ENCODE results near the gene SESTD1.

SESTD1 gene

DNA sequence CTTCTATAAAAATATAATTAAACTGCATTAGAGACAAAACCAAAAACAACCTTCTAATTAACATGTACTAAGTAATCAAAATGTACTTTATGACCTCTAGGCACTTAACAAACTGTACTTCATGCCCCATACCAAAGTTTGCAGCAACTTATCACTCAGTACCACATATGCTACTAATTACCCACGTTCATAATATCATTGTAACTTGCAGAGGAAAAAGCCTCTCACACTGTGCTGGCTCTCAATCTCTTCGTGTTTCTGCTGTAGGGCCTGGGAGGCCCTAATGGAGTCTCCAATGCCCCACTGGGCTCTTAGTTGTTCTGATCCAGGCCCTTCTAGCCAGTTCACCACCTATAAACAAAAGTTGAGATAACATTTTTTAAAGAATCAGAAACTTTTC lies 132.6 kb downstream of the SESTD1 start:
- ATAC-seq, result peak; percentile 82
- TF ChIP-seq TCF4 (CRISPR knock-in tag; IDR thresholded peaks at IDR 0.05; ENCODE audit: borderline replicate concordance) (peak; percentile 29; the same call in 1 of the 2 replicates), ZFP3 (CRISPR knock-in tag; IDR thresholded peaks at IDR 0.05) (no peak)

DNA sequence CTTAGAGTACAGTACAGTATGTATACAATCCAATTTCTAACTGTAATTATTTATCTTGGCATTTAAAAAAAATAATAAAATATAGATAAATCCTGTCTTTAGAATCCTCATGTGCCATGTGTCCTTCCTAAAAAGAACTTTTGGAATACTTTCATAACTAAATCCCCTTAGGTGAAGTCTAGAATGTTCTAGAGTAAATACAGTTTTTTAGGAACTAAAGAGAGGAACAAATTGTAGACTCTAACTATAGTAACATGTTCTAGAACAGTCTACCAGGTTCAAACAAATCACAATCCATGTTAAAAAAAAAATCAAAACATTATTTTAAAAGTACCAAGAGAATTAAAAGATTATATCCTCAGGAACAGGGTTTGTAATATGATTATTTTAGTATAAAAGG lies 134.1 kb downstream of the SESTD1 start:
- TF ChIP-seq TOX (CRISPR knock-in tag; IDR thresholded peaks at IDR 0.05; ENCODE audit: borderline replicate concordance), result no peak
- TF ChIP-seq GLIS3 (CRISPR knock-in tag; IDR thresholded peaks at IDR 0.05), result no peak
- TF ChIP-seq, protein P1, sequence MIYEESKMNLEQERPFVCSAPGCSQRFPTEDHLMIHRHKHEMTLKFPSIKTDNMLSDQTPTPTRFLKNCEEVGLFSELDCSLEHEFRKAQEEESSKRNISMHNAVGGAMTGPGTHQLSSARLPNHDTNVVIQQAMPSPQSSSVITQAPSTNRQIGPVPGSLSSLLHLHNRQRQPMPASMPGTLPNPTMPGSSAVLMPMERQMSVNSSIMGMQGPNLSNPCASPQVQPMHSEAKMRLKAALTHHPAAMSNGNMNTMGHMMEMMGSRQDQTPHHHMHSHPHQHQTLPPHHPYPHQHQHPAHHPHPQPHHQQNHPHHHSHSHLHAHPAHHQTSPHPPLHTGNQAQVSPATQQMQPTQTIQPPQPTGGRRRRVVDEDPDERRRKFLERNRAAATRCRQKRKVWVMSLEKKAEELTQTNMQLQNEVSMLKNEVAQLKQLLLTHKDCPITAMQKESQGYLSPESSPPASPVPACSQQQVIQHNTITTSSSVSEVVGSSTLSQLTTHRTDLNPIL (CRISPR knock-in tag; IDR thresholded peaks at IDR 0.05; ENCODE audit: low read depth), result no peak
- TF ChIP-seq OSR1 (CRISPR knock-in tag; IDR thresholded peaks at IDR 0.05), result no peak
- TF ChIP-seq, protein P2, sequence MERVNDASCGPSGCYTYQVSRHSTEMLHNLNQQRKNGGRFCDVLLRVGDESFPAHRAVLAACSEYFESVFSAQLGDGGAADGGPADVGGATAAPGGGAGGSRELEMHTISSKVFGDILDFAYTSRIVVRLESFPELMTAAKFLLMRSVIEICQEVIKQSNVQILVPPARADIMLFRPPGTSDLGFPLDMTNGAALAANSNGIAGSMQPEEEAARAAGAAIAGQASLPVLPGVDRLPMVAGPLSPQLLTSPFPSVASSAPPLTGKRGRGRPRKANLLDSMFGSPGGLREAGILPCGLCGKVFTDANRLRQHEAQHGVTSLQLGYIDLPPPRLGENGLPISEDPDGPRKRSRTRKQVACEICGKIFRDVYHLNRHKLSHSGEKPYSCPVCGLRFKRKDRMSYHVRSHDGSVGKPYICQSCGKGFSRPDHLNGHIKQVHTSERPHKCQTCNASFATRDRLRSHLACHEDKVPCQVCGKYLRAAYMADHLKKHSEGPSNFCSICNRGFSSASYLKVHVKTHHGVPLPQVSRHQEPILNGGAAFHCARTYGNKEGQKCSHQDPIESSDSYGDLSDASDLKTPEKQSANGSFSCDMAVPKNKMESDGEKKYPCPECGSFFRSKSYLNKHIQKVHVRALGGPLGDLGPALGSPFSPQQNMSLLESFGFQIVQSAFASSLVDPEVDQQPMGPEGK (CRISPR knock-in tag; IDR thresholded peaks at IDR 0.05; ENCODE audit: borderline replicate concordance), result no peak
- no peak for TF ChIP-seq SNAI2 (CRISPR knock-in tag; IDR thresholded peaks at IDR 0.05)
- TF ChIP-seq ZC3H10 (CRISPR knock-in tag; IDR thresholded peaks at IDR 0.05), result no peak
- TF ChIP-seq BACH2 (CRISPR knock-in tag; IDR thresholded peaks at IDR 0.05; ENCODE audit: borderline replicate concordance), result no peak
- no peak for TF ChIP-seq ARNTL (CRISPR knock-in tag; IDR thresholded peaks at IDR 0.05; ENCODE audit: borderline replicate concordance, low read depth)
- no peak for TF ChIP-seq ZFP3 (CRISPR knock-in tag; IDR thresholded peaks at IDR 0.05)
- no peak for TF ChIP-seq ZNF70 (CRISPR knock-in tag; IDR thresholded peaks at IDR 0.05)
- no peak for TF ChIP-seq ISL1 (CRISPR knock-in tag; IDR thresholded peaks at IDR 0.05)
- TF ChIP-seq ESRRG (CRISPR knock-in tag; IDR thresholded peaks at IDR 0.05), result no peak
- TF ChIP-seq, protein P3, sequence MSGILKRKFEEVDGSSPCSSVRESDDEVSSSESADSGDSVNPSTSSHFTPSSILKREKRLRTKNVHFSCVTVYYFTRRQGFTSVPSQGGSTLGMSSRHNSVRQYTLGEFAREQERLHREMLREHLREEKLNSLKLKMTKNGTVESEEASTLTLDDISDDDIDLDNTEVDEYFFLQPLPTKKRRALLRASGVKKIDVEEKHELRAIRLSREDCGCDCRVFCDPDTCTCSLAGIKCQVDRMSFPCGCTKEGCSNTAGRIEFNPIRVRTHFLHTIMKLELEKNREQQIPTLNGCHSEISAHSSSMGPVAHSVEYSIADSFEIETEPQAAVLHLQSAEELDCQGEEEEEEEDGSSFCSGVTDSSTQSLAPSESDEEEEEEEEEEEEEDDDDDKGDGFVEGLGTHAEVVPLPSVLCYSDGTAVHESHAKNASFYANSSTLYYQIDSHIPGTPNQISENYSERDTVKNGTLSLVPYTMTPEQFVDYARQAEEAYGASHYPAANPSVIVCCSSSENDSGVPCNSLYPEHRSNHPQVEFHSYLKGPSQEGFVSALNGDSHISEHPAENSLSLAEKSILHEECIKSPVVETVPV (CRISPR knock-in tag; IDR thresholded peaks at IDR 0.05), result no peak
- TF ChIP-seq ZNF565 (CRISPR knock-in tag; conservative IDR thresholded peaks at IDR 0.05; ENCODE audit: low read depth), result no peak
- TF ChIP-seq ZFP30 (CRISPR knock-in tag; IDR thresholded peaks at IDR 0.05), result no peak
- ATAC-seq, result no peak

DNA sequence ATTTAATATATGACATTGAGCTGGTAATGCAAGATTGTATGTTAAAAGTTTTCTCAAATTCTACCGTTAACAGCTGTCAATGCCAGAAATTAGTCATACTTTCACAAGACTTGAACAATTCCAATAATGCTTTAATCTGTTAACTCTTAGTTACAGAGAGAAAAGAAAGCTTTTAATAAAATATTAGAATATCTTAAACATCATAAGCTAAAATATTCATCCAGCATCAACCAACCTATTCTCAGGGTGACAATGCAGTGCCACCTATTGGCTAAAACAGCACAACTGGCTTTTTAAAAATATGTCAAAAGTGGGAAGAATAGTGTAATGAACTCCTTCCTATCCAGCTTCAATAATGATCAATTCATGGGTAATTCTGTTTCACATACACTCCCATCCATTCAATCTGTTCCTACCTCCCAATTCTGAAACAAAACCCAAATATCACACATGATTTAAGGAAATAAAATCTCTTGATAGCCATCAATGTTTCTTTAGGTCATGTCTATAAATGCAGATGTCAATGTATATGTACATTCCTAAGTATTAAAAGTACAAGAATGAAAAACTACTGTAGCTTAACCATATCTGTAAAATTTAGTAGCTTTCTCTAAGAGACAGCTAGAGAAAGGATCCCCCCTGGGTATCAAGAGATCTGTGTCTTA lies 134.9 kb downstream of the SESTD1 start:
- peak; percentile 53; the same call in 1 of the 3 replicates for ATAC-seq
- TF ChIP-seq CSDC2 (CRISPR knock-in tag; IDR thresholded peaks at IDR 0.05), result no peak
- no peak for TF ChIP-seq BACH2 (CRISPR knock-in tag; IDR thresholded peaks at IDR 0.05; ENCODE audit: borderline replicate concordance)
- TF ChIP-seq, protein P4, sequence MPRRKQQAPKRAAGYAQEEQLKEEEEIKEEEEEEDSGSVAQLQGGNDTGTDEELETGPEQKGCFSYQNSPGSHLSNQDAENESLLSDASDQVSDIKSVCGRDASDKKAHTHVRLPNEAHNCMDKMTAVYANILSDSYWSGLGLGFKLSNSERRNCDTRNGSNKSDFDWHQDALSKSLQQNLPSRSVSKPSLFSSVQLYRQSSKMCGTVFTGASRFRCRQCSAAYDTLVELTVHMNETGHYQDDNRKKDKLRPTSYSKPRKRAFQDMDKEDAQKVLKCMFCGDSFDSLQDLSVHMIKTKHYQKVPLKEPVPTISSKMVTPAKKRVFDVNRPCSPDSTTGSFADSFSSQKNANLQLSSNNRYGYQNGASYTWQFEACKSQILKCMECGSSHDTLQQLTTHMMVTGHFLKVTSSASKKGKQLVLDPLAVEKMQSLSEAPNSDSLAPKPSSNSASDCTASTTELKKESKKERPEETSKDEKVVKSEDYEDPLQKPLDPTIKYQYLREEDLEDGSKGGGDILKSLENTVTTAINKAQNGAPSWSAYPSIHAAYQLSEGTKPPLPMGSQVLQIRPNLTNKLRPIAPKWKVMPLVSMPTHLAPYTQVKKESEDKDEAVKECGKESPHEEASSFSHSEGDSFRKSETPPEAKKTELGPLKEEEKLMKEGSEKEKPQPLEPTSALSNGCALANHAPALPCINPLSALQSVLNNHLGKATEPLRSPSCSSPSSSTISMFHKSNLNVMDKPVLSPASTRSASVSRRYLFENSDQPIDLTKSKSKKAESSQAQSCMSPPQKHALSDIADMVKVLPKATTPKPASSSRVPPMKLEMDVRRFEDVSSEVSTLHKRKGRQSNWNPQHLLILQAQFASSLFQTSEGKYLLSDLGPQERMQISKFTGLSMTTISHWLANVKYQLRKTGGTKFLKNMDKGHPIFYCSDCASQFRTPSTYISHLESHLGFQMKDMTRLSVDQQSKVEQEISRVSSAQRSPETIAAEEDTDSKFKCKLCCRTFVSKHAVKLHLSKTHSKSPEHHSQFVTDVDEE (CRISPR knock-in tag; IDR thresholded peaks at IDR 0.05), result no peak
- TF ChIP-seq ZNF70 (CRISPR knock-in tag; IDR thresholded peaks at IDR 0.05), result no peak
- TF ChIP-seq, protein P5, sequence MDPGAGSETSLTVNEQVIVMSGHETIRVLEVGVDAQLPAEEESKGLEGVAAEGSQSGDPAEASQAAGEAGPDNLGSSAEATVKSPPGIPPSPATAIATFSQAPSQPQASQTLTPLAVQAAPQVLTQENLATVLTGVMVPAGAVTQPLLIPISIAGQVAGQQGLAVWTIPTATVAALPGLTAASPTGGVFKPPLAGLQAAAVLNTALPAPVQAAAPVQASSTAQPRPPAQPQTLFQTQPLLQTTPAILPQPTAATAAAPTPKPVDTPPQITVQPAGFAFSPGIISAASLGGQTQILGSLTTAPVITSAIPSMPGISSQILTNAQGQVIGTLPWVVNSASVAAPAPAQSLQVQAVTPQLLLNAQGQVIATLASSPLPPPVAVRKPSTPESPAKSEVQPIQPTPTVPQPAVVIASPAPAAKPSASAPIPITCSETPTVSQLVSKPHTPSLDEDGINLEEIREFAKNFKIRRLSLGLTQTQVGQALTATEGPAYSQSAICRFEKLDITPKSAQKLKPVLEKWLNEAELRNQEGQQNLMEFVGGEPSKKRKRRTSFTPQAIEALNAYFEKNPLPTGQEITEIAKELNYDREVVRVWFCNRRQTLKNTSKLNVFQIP (CRISPR knock-in tag; IDR thresholded peaks at IDR 0.05; ENCODE audit: borderline replicate concordance, low read depth), result no peak
- TF ChIP-seq, protein P1 (CRISPR knock-in tag; IDR thresholded peaks at IDR 0.05; ENCODE audit: low read depth), result no peak
- TF ChIP-seq, protein P3 (CRISPR knock-in tag; IDR thresholded peaks at IDR 0.05), result no peak
- TF ChIP-seq ESRRG (CRISPR knock-in tag; IDR thresholded peaks at IDR 0.05), result no peak
- no peak for TF ChIP-seq ZFP3 (CRISPR knock-in tag; IDR thresholded peaks at IDR 0.05)
- no peak for TF ChIP-seq SNAI2 (CRISPR knock-in tag; IDR thresholded peaks at IDR 0.05)
- no peak for TF ChIP-seq TOX (CRISPR knock-in tag; IDR thresholded peaks at IDR 0.05; ENCODE audit: borderline replicate concordance)
- no peak for TF ChIP-seq ZNF565 (CRISPR knock-in tag; conservative IDR thresholded peaks at IDR 0.05; ENCODE audit: low read depth)
- no peak for TF ChIP-seq PPARA (CRISPR knock-in tag; IDR thresholded peaks at IDR 0.05; ENCODE audit: borderline replicate concordance)
- TF ChIP-seq ARNTL (CRISPR knock-in tag; IDR thresholded peaks at IDR 0.05; ENCODE audit: borderline replicate concordance, low read depth), result no peak
- TF ChIP-seq RARB (CRISPR knock-in tag; IDR thresholded peaks at IDR 0.05), result no peak
- TF ChIP-seq, protein P2 (CRISPR knock-in tag; IDR thresholded peaks at IDR 0.05; ENCODE audit: borderline replicate concordance), result no peak
- no peak for TF ChIP-seq ZNF8 (CRISPR knock-in tag; IDR thresholded peaks at IDR 0.05)

Measured in SK-N-SH treated with all-trans-retinoic acid at 6 μM for 48 hours (cell line).